Stimulated activated memory B cell treated with anti-CD40 and anti-IgM and Interleukin-4, amounts not matched to agents 10 μg/mL and 1 μg/mL and 100 μg/mL, for 72 hours (primary cell): ENCODE measurements around the gene BDH2.

ENCODE experiments used
- ATAC-seq: fragments of 150-1000 bp; cut with Tn5 transposase; 2 replicates; pipeline ENCODE4 v1.10.0; 2021
- H3K27ac Mint-ChIP-seq: one replicate; pipeline ENCODE4 v1.8.0; 2022; ENCODE audit warnings: mild to moderate bottlenecking, mixed read lengths
- H3K27me3 Mint-ChIP-seq: one replicate; pipeline ENCODE4 v1.8.0; 2022; ENCODE audit warnings: mixed read lengths
- H3K36me3 Mint-ChIP-seq: one replicate; pipeline ENCODE4 v1.8.0; 2022; ENCODE audit warnings: mixed read lengths
- H3K4me1 Mint-ChIP-seq: one replicate; pipeline ENCODE4 v1.8.0; 2022; ENCODE audit warnings: mixed read lengths
- H3K4me3 Mint-ChIP-seq: one replicate; pipeline ENCODE4 v1.8.0; 2022; ENCODE audit warnings: mild to moderate bottlenecking, moderate library complexity, mixed read lengths
- H3K9me3 Mint-ChIP-seq: one replicate; pipeline ENCODE4 v1.8.0; 2022; ENCODE audit warnings: mixed read lengths

The BDH2 gene

GRCh38 chr4:103060453-103061148, 39.0 kb downstream of the BDH2 start:
- Mint-ChIP-seq H3K9me3 (peaks cover 2% of the 10 kb centered on the region), H3K4me1 (no peaks in the 10 kb centered on the region), H3K27me3 (no peaks in the 10 kb centered on the region), H3K4me3 (no peak overlapping the region), H3K36me3 (peaks cover 31% of the 10 kb centered on the region), H3K27ac (no peak overlapping the region)
- no peak for ATAC-seq

- Mint-ChIP-seq H3K27me3 (no peaks in the 10 kb centered on the region), H3K4me3 (no peak overlapping the region), H3K36me3 (peaks cover 13% of the 10 kb centered on the region), H3K27ac (no peak overlapping the region), H3K9me3 (peaks cover 2% of the 10 kb centered on the region), H3K4me1 (peaks cover 9% of the 10 kb centered on the region)
- no peak for ATAC-seq
Observed at GRCh38 chr4:103054030-103054429, 45.6 kb downstream of the BDH2 start.

GRCh38 chr4:103052779-103053178, 46.9 kb downstream of the BDH2 start:
- Mint-ChIP-seq H3K27me3 (no peaks in the 10 kb centered on the region), H3K27ac (no peak overlapping the region), H3K4me1 (peaks cover 9% of the 10 kb centered on the region), H3K36me3 (peaks cover 23% of the 10 kb centered on the region), H3K9me3 (peaks cover 2% of the 10 kb centered on the region), H3K4me3 (no peak overlapping the region)
- no peak for ATAC-seq

- Mint-ChIP-seq H3K27ac (no peak overlapping the region), H3K4me1 (peaks cover 9% of the 10 kb centered on the region), H3K27me3 (no peaks in the 10 kb centered on the region), H3K9me3 (peaks cover 2% of the 10 kb centered on the region), H3K36me3 (peaks cover 23% of the 10 kb centered on the region), H3K4me3 (no peak overlapping the region)
- no peak for ATAC-seq
Observed at GRCh38 chr4:103052145-103052544, 47.5 kb downstream of the BDH2 start.

- Mint-ChIP-seq H3K36me3 (peaks cover 27% of the 10 kb centered on the region), H3K4me1 (peaks cover 20% of the 10 kb centered on the region), H3K27ac (peak overlapping the region; percentile 17), H3K27me3 (no peaks in the 10 kb centered on the region), H3K9me3 (no peaks in the 10 kb centered on the region), H3K4me3 (no peak overlapping the region)
- ATAC-seq = no peak
Observed at GRCh38 chr4:103050736-103051436, 48.7 kb downstream of the BDH2 start.

GRCh38 chr4:103046416-103047290, 53.0 kb downstream of the BDH2 start:
- H3K4me3 Mint-ChIP-seq = no peak overlapping the region
- peaks cover 22% of the 10 kb centered on the region for H3K4me1 Mint-ChIP-seq
- ATAC-seq = peak; percentile 78
- peaks cover 43% of the 10 kb centered on the region for H3K36me3 Mint-ChIP-seq
- no peaks in the 10 kb centered on the region for H3K9me3 Mint-ChIP-seq
- H3K27me3 Mint-ChIP-seq = no peaks in the 10 kb centered on the region
- H3K27ac Mint-ChIP-seq = no peak overlapping the region

GRCh38 chr4:103044183-103044582, 55.5 kb downstream of the BDH2 start:
- no peaks in the 10 kb centered on the region for H3K27me3 Mint-ChIP-seq
- H3K36me3 Mint-ChIP-seq = peaks cover 38% of the 10 kb centered on the region
- no peak for ATAC-seq
- H3K4me1 Mint-ChIP-seq = peaks cover 13% of the 10 kb centered on the region
- H3K4me3 Mint-ChIP-seq = no peak overlapping the region
- no peak overlapping the region for H3K27ac Mint-ChIP-seq
- H3K9me3 Mint-ChIP-seq = no peaks in the 10 kb centered on the region

- ATAC-seq = no peak
- Mint-ChIP-seq H3K27me3 (no peaks in the 10 kb centered on the region), H3K4me1 (no peaks in the 10 kb centered on the region), H3K27ac (no peak overlapping the region), H3K4me3 (no peak overlapping the region), H3K9me3 (no peaks in the 10 kb centered on the region), H3K36me3 (peaks cover 22% of the 10 kb centered on the region)
Observed at GRCh38 chr4:103036169-103036568, 63.5 kb downstream of the BDH2 start.

GRCh38 chr4:103032574-103032973, 67.1 kb downstream of the BDH2 start:
- Mint-ChIP-seq H3K27ac (no peak overlapping the region), H3K4me1 (no peaks in the 10 kb centered on the region), H3K27me3 (no peaks in the 10 kb centered on the region), H3K4me3 (no peak overlapping the region), H3K36me3 (peaks cover 45% of the 10 kb centered on the region), H3K9me3 (no peaks in the 10 kb centered on the region)
- ATAC-seq = no peak

GRCh38 chr4:103030791-103031190, 68.8 kb downstream of the BDH2 start:
- Mint-ChIP-seq H3K9me3 (no peaks in the 10 kb centered on the region), H3K4me1 (no peaks in the 10 kb centered on the region), H3K4me3 (no peak overlapping the region), H3K27me3 (no peaks in the 10 kb centered on the region), H3K36me3 (peaks cover 35% of the 10 kb centered on the region), H3K27ac (no peak overlapping the region)
- ATAC-seq = no peak

GRCh38 chr4:103029300-103029699, 70.3 kb downstream of the BDH2 start:
- no peak overlapping the region for H3K27ac Mint-ChIP-seq
- no peak for ATAC-seq
- peaks cover 43% of the 10 kb centered on the region for H3K36me3 Mint-ChIP-seq
- H3K4me3 Mint-ChIP-seq = no peak overlapping the region
- no peaks in the 10 kb centered on the region for H3K27me3 Mint-ChIP-seq
- no peaks in the 10 kb centered on the region for H3K9me3 Mint-ChIP-seq
- H3K4me1 Mint-ChIP-seq = no peaks in the 10 kb centered on the region
